ENCODE data around the gene LTBR. TPM values are rescaled to one million over a fixed set of nuclear protein-coding genes. Genes with fewer than 3 reads are reported as not detected.
A peak's percentile ranks its signal among the peaks of the same experiment; 100 is the strongest.

The LTBR gene
- total and polyA plus RNA-seq, 12 donors: 34.6 to 295 (median 140) TPM

DNA sequence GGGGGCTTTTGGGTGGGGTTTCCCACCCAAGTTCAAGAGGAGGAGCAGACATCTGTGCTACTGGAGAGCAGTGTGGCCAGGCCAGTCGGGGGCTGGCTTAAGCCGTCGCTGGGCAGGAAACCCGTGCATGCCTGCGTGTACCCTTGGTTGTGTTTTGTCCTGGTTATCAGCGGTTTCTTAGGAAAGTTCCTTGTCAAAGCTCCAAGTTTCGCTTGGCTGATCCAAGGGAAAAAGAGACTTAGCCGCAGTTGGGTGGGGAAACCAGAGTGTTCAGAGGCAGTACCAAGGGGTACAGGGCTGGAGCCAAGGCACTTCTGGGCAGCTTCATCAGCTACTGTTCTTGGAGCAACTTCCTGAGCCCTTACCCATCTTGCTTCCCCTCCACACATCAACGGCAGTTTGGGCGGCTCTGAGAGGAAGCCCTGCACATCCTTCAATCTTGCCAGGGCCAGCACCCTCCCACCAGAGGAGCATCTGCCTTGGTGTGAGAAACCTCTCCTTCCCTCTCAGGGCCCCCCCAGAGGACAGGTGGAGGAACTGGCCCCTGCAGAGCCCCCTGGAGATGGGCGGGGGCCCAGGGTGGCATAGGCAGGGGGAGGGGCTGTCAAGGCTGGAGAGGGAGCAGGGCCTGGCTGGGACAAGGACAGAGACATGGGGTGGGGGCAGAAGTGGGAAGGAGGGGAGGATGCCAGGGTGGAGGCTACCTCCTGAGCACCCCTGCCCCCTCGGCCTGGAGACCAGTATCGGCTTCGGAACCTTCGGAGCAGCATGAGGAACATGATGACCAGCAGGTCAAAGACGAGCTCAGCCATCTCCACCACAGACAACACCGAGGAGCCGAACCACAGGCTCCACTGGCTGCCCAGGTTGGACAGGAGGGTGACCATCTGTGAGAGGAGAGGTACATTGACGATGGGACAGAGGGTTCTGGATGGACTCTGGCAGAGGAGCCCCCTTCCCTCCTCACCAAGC lies 36.3 kb upstream of the LTBR start:
- peak in 6 of 7 donors; percentile 63 to 84 (median 74) for DNase-seq
- H3K4me1 ChIP-seq (replicated peaks in 1 of 2): peaks cover 23 to 51% of the 10 kb centered on the region in 2 donors

DNA sequence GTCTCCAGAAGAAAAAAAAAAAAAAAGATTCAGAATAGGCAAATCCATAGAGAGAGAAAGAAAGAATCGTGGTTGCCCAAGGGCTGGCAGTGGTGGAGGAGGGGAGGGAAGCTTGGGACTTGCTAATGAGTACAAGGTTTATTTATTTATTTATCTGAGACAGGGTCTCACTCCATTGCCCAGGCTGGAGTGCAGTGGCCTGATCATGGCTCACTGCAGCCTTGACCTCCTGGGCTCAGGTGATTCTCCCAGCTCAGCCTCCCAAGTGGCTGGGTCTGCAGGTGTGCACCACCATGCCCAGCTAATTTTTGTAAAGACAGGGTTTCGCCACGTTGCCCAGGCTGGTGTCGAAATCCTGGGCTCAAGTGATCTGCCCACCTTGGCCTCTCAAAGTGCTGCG lies 32.3 kb upstream of the LTBR start:
- no peak for TF ChIP-seq CTCF (IDR thresholded peaks at IDR 0.05)
- no peak for TF ChIP-seq POLR2A (IDR thresholded peaks at IDR 0.05)
- H3K9me3 ChIP-seq (replicated peaks in 1 of 3): no peaks in the 10 kb centered on the region
- H3K27ac ChIP-seq: peak overlapping the region in 1 of 5 donors; percentile 63
- WGBS, 4 donors: 70 to 83% (median 79%) methylated on average over 4 to 5 of the region's 5 CpGs
- no peak for DNase-seq
- H3K36me3 ChIP-seq (replicated peaks in 1 of 2): no peaks in the 10 kb centered on the region
- H3K4me3 ChIP-seq: no peak overlapping the region
- peaks cover 8 to 27% of the 10 kb centered on the region in 2 donors for H3K4me1 ChIP-seq (replicated peaks in 1 of 2)
- intact Hi-C loops (cut with DNase I): no loop called here
- H3K27me3 ChIP-seq: no peaks in the 10 kb centered on the region

More for the DNA sequence above, 36.3 kb upstream of the LTBR start:
- intact Hi-C loops (cut with DNase I): no loop called here
- Histone ChIP-seq H3K9me3 (replicated peaks in 1 of 3) (no peaks in the 10 kb centered on the region), H3K36me3 (replicated peaks in 1 of 2) (no peaks in the 10 kb centered on the region), H3K27ac (peak overlapping the region; percentile 1 to 90 (median 35)), H3K27me3 (no peaks in the 10 kb centered on the region), H3K4me3 (peak overlapping the region in 1 of 4 donors; percentile 23)
- 58 to 73% (median 65%) methylated on average over 17 to 19 of the region's 19 CpGs for WGBS, 4 donors
- TF ChIP-seq CTCF (IDR thresholded peaks at IDR 0.05): no peak
- peak in 1 of 2 donors; percentile 26 for TF ChIP-seq POLR2A (IDR thresholded peaks at IDR 0.05)

GRCh38 chr12:6352193-6353173 lies 31.5 kb upstream of the LTBR start:
- peak overlapping the region in 3 of 5 donors; percentile 29 to 63 (median 61) for H3K27ac ChIP-seq

More at GRCh38 chr12:6352193-6353173, 31.5 kb upstream of the LTBR start:
- Histone ChIP-seq H3K36me3 (replicated peaks in 1 of 2) (no peaks in the 10 kb centered on the region), H3K9me3 (replicated peaks in 1 of 3) (no peaks in the 10 kb centered on the region), H3K4me3 (no peak overlapping the region), H3K27me3 (no peaks in the 10 kb centered on the region), H3K4me1 (replicated peaks in 1 of 2) (peaks cover 8 to 19% of the 10 kb centered on the region in 2 donors)
- intact Hi-C loops (cut with DNase I): no loop called here
- DNase-seq: no peak
- TF ChIP-seq CTCF (IDR thresholded peaks at IDR 0.05) (no peak), POLR2A (IDR thresholded peaks at IDR 0.05) (no peak)
- 52 to 65% (median 61%) methylated on average over 7 to 9 of the region's 9 CpGs for WGBS, 4 donors

Data from adrenal gland (tissue), 12 donors.